A549 treated with CpdA at 1 μM for 4 hours (cell line): Measurements from ENCODE around the gene FAM181B. TPM values are rescaled to one million over a fixed set of nuclear protein-coding genes. Genes with fewer than 3 reads are reported as not detected.

Experiments used
- total RNA-seq: library from RNA; stranded (reverse); fragments of 200-300 nt; extraction: Qiagen RNA extraction; gene quantifications from 5 replicates; pipeline ENCODE4 v1.2.3, GENCODE V29; 2022; ENCODE audit warnings: low read depth

Gene FAM181B
- total RNA-seq: 0.04 to 0.08 TPM (median 0.05 TPM) in 3 of 5 replicates, not detected in the others

GRCh38 chr11:82733444-82734119, at the start of gene FAM181B:
Gene FAM181B (minus strand): TSS chr11:82733864. CDS start chr11:82733729, 135 bp downstream.

Other genes starting within 250 kb of the FAM181B start
- 48.3 to 53.7 TPM (median 49.9 TPM) in 5 replicates for gene PRCP, start 166.6 kb upstream of the FAM181B start, total RNA-seq
- gene DDIAS, start 167.9 kb upstream of the FAM181B start, total RNA-seq: 16.9 to 21.9 TPM (median 18.7 TPM) in 5 replicates